Activated CD4-positive, alpha-beta memory T cell treated with anti-CD3 and anti-CD28 coated beads for 36 hours (primary cell): ENCODE measurements around the gene MYO18B. TPM values are rescaled to one million over a fixed set of nuclear protein-coding genes. Genes with fewer than 3 reads are reported as not detected.

Source experiments
- CTCF ChIA-PET: fragments of 350-600 bp; sonication (Branson Sonifier 250); formaldehyde crosslinking; loops from one replicate; lab custom pipeline; 2021; ENCODE audit warnings: antibody characterized with exemption, inconsistent platforms; lab: Charles Lee
- POLR2A ChIA-PET: fragments of 350-600 bp; sonication (Branson Sonifier 250); formaldehyde crosslinking; loops from one replicate; lab custom pipeline; 2021; ENCODE audit warnings: antibody characterized with exemption; lab: Charles Lee
- DNase-seq: peaks from one replicate; pipeline ENCODE4 v3.0.0-alpha.2; 2020
- H3K27ac Mint-ChIP-seq: one replicate; pipeline ENCODE4 v1.8.0; 2021; ENCODE audit warnings: mixed read lengths
- H3K27me3 Mint-ChIP-seq: one replicate; pipeline ENCODE4 v1.8.0; 2021; ENCODE audit warnings: mixed read lengths
- H3K36me3 Mint-ChIP-seq: one replicate; pipeline ENCODE4 v1.8.0; 2021; ENCODE audit warnings: mixed read lengths
- H3K4me1 Mint-ChIP-seq: one replicate; pipeline ENCODE4 v1.8.0; 2021; ENCODE audit warnings: low read depth, mixed read lengths
- H3K4me3 Mint-ChIP-seq: one replicate; pipeline ENCODE4 v1.8.0; 2021; ENCODE audit warnings: mild to moderate bottlenecking, mixed read lengths
- H3K9me3 Mint-ChIP-seq: one replicate; pipeline ENCODE4 v1.8.0; 2021; ENCODE audit warnings: mixed read lengths
- intact Hi-C: fragments of 100-400 bp; cut with micrococcal nuclease; formaldehyde crosslinking; loops from one replicate; pipeline ENCODE4 v1.15.1; 2023
- total RNA-seq, 2 experiments: library from RNA; stranded (reverse); gene quantifications; one replicate each; pipeline ENCODE4 v1.2.3, GENCODE V29; 2021

Gene MYO18B
- total RNA-seq, 2 experiments from 2014 or later, result 0.22 to 0.29 TPM

GRCh38 chr22:25902402-25902801 lies 160.4 kb downstream of the MYO18B start:
- ChIA-PET CTCF (interaction anchor here (2.3 kb wide), 1 partner anchor 428 kb away, joined by 5 read pairs; no protein-coding TSS in a partner anchor), POLR2A (interaction anchor here (0.6 kb wide), 1 partner anchor 234 kb away, joined by 3 read pairs; no protein-coding TSS in a partner anchor)
- Mint-ChIP-seq H3K4me3 (no peak overlapping the region), H3K9me3 (peaks cover 4% of the 10 kb centered on the region), H3K27me3 (no peaks in the 10 kb centered on the region), H3K36me3 (no peaks in the 10 kb centered on the region), H3K27ac (no peak overlapping the region), H3K4me1 (no peaks in the 10 kb centered on the region)
- DNase-seq, result no peak
- intact Hi-C loops, result no loop called here

- POLR2A ChIA-PET, result no interaction called here
- Mint-ChIP-seq H3K36me3 (no peaks in the 10 kb centered on the region), H3K9me3 (peaks cover 4% of the 10 kb centered on the region), H3K27ac (no peak overlapping the region), H3K27me3 (no peaks in the 10 kb centered on the region), H3K4me3 (no peak overlapping the region), H3K4me1 (no peaks in the 10 kb centered on the region)
- CTCF ChIA-PET, result interaction anchor here (0.8 to 2.3 kb wide), 3 partner anchors 16 to 456 kb away, joined by 3 to 5 read pairs (median 3); no protein-coding TSS in a partner anchor
- no peak for DNase-seq
- intact Hi-C loops, result no loop called here
Measured at GRCh38 chr22:25903294-25903693, 161.3 kb downstream of the MYO18B start.

- DNase-seq, result no peak
- Mint-ChIP-seq H3K4me1 (no peaks in the 10 kb centered on the region), H3K36me3 (no peaks in the 10 kb centered on the region), H3K27ac (no peak overlapping the region), H3K4me3 (no peak overlapping the region), H3K27me3 (no peaks in the 10 kb centered on the region), H3K9me3 (peaks cover 4% of the 10 kb centered on the region)
- intact Hi-C loops, result no loop called here
- ChIA-PET POLR2A (no interaction called here), CTCF (no interaction called here)
Measured at GRCh38 chr22:25908212-25908611, 166.2 kb downstream of the MYO18B start.

GRCh38 chr22:25908755-25909154 lies 166.8 kb downstream of the MYO18B start:
- ChIA-PET POLR2A (no interaction called here), CTCF (no interaction called here)
- no peak overlapping the region for H3K4me3 Mint-ChIP-seq
- H3K27me3 Mint-ChIP-seq, result no peaks in the 10 kb centered on the region
- no peak for DNase-seq
- H3K9me3 Mint-ChIP-seq, result peaks cover 4% of the 10 kb centered on the region
- H3K36me3 Mint-ChIP-seq, result no peaks in the 10 kb centered on the region
- no peak overlapping the region for H3K27ac Mint-ChIP-seq
- intact Hi-C loops, result no loop called here
- H3K4me1 Mint-ChIP-seq, result no peaks in the 10 kb centered on the region

- Mint-ChIP-seq H3K4me3 (no peak overlapping the region), H3K4me1 (no peaks in the 10 kb centered on the region), H3K27ac (no peak overlapping the region), H3K36me3 (no peaks in the 10 kb centered on the region), H3K27me3 (no peaks in the 10 kb centered on the region), H3K9me3 (peaks cover 4% of the 10 kb centered on the region)
- ChIA-PET CTCF (no interaction called here), POLR2A (no interaction called here)
- DNase-seq, result no peak
- intact Hi-C loops, result no loop called here
Measured at GRCh38 chr22:25909614-25910387, 167.8 kb downstream of the MYO18B start.

GRCh38 chr22:25911243-25911972 lies 169.4 kb downstream of the MYO18B start:
- intact Hi-C loops, result no loop called here
- no peak for DNase-seq
- POLR2A ChIA-PET, result no interaction called here
- no peak overlapping the region for H3K4me3 Mint-ChIP-seq
- CTCF ChIA-PET, result no interaction called here
- no peaks in the 10 kb centered on the region for H3K4me1 Mint-ChIP-seq
- no peaks in the 10 kb centered on the region for H3K27me3 Mint-ChIP-seq
- no peak overlapping the region for H3K27ac Mint-ChIP-seq
- H3K36me3 Mint-ChIP-seq, result no peaks in the 10 kb centered on the region
- H3K9me3 Mint-ChIP-seq, result peaks cover 2% of the 10 kb centered on the region

- POLR2A ChIA-PET, result no interaction called here
- Mint-ChIP-seq H3K9me3 (peaks cover 2% of the 10 kb centered on the region), H3K27me3 (peaks cover 16% of the 10 kb centered on the region), H3K4me1 (no peaks in the 10 kb centered on the region), H3K36me3 (no peaks in the 10 kb centered on the region), H3K27ac (no peak overlapping the region), H3K4me3 (no peak overlapping the region)
- CTCF ChIA-PET, result interaction anchor here (1.0 kb wide), 1 partner anchor 16 kb away, joined by 3 read pairs; no protein-coding TSS in a partner anchor
- intact Hi-C loops, result no loop called here
- DNase-seq, result no peak
Measured at GRCh38 chr22:25919452-25919851, 177.5 kb downstream of the MYO18B start.

- peaks cover 2% of the 10 kb centered on the region for H3K9me3 Mint-ChIP-seq
- POLR2A ChIA-PET, result no interaction called here
- H3K4me3 Mint-ChIP-seq, result no peak overlapping the region
- H3K36me3 Mint-ChIP-seq, result no peaks in the 10 kb centered on the region
- intact Hi-C loops, result no loop called here
- no peaks in the 10 kb centered on the region for H3K4me1 Mint-ChIP-seq
- H3K27me3 Mint-ChIP-seq, result peaks cover 18% of the 10 kb centered on the region
- H3K27ac Mint-ChIP-seq, result no peak overlapping the region
- CTCF ChIA-PET, result no interaction called here
- no peak for DNase-seq
Measured at GRCh38 chr22:25922141-25922540, 180.2 kb downstream of the MYO18B start.

- no peak for DNase-seq
- Mint-ChIP-seq H3K36me3 (no peaks in the 10 kb centered on the region), H3K9me3 (peaks cover 8% of the 10 kb centered on the region), H3K27me3 (peaks cover 18% of the 10 kb centered on the region), H3K27ac (no peak overlapping the region), H3K4me3 (no peak overlapping the region), H3K4me1 (no peaks in the 10 kb centered on the region)
- POLR2A ChIA-PET, result no interaction called here
- intact Hi-C loops, result no loop called here
- CTCF ChIA-PET, result no interaction called here
Measured at GRCh38 chr22:25923914-25924313, 181.9 kb downstream of the MYO18B start.

GRCh38 chr22:25928038-25928437 lies 186.1 kb downstream of the MYO18B start:
- CTCF ChIA-PET, result no interaction called here
- peaks cover 8% of the 10 kb centered on the region for H3K9me3 Mint-ChIP-seq
- H3K4me3 Mint-ChIP-seq, result no peak overlapping the region

GRCh38 chr22:25929321-25929878 lies 187.4 kb downstream of the MYO18B start:
- H3K9me3 Mint-ChIP-seq, result peaks cover 19% of the 10 kb centered on the region
- CTCF ChIA-PET, result no interaction called here
- POLR2A ChIA-PET, result no interaction called here
- H3K27me3 Mint-ChIP-seq, result peaks cover 5% of the 10 kb centered on the region
- no peaks in the 10 kb centered on the region for H3K4me1 Mint-ChIP-seq
- DNase-seq, result no peak
- no peaks in the 10 kb centered on the region for H3K36me3 Mint-ChIP-seq
- intact Hi-C loops, result no loop called here
- no peak overlapping the region for H3K27ac Mint-ChIP-seq
- H3K4me3 Mint-ChIP-seq, result no peak overlapping the region

More at GRCh38 chr22:25928038-25928437, 186.1 kb downstream of the MYO18B start:
- no peak for DNase-seq
- intact Hi-C loops, result no loop called here
- H3K27ac Mint-ChIP-seq, result no peak overlapping the region
- H3K4me1 Mint-ChIP-seq, result no peaks in the 10 kb centered on the region
- H3K36me3 Mint-ChIP-seq, result no peaks in the 10 kb centered on the region
- POLR2A ChIA-PET, result no interaction called here
- H3K27me3 Mint-ChIP-seq, result peaks cover 15% of the 10 kb centered on the region

GRCh38 chr22:25930083-25930482 lies 188.1 kb downstream of the MYO18B start:
- Mint-ChIP-seq H3K27ac (no peak overlapping the region), H3K27me3 (peaks cover 2% of the 10 kb centered on the region), H3K4me3 (no peak overlapping the region), H3K9me3 (peaks cover 20% of the 10 kb centered on the region), H3K36me3 (no peaks in the 10 kb centered on the region), H3K4me1 (no peaks in the 10 kb centered on the region)
- DNase-seq, result no peak
- intact Hi-C loops, result no loop called here
- CTCF ChIA-PET, result no interaction called here
- POLR2A ChIA-PET, result no interaction called here
